Effector CD4-positive, alpha-beta T cell (primary cell): ENCODE results near the gene KNG1.

Experiments
- DNase-seq: peaks from one replicate; pipeline ENCODE4 v3.0.0-alpha.2; 2020

KNG1 gene

DNA sequence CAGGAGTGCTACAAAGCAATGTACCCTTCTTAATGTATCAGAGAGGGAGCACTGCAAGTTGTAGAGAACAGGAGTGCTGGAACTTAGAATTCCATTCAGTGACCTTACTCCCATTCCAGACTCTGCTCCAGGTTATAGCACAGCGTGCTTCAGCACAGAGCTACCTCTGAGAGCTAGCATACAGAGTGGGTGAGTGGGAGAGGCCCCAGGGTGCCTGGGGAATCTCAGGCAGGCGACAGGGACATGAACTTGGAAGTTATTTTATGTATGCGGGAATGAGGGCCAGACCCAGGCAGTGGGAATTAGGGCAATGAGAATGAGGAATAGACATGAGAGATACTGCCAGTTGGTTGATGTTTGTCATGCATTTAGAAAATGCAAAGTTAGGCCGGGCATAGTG, 3.7 kb upstream of the KNG1 start:
- DNase-seq, result no peak

DNA sequence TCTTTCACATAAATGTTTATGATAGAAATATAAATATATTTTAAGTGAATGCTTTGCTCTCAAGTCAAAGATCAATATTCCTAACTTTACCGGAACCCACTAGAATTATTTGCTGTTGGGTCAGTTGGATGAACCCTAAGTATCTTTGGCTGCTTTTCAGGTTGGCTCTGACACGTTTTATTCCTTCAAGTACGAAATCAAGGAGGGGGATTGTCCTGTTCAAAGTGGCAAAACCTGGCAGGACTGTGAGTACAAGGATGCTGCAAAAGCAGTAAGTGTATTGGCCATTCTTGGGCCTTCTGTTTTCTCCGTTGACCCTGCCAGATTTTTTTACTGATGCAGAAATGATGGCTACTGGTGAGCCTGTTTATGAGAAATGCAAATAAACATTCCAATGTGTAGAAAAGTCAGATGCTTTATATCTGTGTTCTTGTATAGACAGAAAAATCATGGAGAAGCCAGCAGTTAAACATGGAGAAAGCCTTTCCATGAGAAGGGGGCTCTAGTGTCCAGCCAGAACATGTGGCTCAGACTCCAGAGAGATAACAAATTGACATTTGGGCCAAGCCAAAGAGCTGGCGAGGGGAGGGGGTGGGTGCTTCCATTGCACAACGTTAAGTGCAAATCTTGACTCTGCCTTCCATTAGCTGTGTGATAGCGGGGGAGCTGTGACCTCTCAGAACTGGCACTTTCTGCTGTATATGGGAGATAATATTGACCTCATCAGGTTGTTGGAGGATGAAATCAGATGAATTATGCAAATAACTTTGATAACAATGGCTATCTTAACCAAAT, 3.0 kb downstream of the KNG1 start:
- DNase-seq, result no peak

DNA sequence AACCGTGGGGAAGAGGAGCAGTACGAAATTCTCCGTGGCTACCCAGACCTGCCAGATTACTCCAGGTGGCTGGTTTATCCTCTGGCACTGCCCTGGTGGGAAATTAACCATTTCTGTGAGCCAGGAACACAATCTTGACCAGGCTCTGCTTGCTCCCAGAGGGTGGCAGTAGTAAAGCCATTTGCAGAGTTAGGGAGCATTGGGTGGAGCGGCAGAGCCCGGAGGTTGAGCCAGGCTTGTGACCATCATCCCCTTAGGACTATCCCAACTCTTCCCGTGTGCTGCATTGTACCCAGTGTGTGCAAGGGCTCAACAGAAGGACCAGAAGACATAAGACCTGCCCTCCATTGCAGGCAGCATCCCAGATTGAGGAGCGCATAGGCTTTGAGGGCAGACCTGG, 5.3 kb downstream of the KNG1 start:
- DNase-seq, result no peak

DNA sequence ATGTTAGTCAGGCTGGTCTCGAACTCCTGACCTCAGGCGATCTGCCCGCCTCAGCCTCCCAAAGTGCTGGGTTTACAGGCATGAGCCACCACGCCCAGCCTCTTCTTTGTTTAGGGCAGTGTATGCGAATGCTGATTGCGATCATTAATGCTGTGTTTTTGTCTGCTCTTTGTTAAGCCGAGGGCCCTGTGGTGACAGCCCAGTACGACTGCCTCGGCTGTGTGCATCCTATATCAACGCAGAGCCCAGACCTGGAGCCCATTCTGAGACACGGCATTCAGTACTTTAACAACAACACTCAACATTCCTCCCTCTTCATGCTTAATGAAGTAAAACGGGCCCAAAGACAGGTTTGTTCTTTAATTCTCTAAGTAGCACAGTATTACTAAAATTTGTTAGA, 7.8 kb downstream of the KNG1 start:
- DNase-seq, result no peak

GRCh38 chr3:186732169-186732766, 15.1 kb downstream of the KNG1 start:
- DNase-seq, result no peak

- DNase-seq, result no peak
Measured at GRCh38 chr3:186742618-186743380, 25.6 kb downstream of the KNG1 start.

DNA sequence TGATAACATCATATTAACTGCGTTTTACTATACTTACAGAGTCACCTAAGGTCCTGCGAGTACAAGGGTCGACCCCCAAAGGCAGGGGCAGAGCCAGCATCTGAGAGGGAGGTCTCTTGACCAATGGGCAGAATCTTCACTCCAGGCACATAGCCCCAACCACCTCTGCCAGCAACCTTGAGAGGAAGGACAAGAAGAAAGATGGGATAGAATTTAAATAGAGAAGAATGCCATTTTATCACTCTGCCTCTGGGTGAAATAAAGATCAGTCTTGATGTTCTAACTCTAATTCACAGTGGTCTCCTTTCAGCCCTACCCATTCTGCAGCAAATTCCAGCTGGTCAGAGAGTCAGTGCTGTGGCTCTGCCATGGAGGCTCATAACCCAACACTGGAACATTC, 26.5 kb downstream of the KNG1 start:
- no peak for DNase-seq

DNA sequence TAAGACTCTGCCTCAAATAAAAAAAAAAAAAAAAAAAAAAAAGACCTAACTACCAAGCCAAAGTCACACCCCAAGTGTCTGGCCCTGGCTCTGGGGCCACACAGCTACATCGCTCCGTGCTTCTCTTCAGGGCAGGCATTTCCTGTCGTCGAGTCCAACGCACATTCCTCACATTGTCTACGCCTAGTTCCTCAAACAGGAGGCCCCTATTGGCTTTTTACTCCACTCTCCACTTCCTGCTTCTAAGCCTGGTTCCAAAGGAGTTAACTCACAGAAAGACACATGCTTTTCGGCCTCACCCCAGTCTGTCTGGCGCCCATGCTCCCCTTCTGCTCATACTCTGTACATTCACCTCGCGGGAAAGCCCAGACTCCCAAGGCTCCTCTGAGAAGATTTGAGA, 28.8 kb downstream of the KNG1 start:
- DNase-seq, result no peak

DNA sequence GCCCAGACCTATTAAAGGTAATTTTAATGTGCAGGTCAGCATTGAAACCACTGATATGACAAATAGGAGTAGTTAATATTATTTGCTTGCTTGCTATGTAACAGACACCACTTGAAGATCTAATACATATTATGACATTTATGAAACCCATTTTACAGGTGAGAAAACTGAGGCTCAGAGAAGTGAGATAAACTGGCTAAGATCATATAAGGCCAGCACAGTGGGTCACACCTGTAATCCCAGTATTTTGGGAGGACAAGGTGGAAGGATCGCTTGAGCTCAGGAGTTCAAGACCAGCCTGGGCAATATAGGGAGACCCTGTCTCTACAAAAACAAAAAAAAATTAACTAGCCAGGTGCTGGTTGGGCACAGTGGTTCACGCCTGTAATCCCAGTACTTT, 33.2 kb downstream of the KNG1 start:
- no peak for DNase-seq

GRCh38 chr3:186751480-186751879, 34.3 kb downstream of the KNG1 start:
- no peak for DNase-seq

DNA sequence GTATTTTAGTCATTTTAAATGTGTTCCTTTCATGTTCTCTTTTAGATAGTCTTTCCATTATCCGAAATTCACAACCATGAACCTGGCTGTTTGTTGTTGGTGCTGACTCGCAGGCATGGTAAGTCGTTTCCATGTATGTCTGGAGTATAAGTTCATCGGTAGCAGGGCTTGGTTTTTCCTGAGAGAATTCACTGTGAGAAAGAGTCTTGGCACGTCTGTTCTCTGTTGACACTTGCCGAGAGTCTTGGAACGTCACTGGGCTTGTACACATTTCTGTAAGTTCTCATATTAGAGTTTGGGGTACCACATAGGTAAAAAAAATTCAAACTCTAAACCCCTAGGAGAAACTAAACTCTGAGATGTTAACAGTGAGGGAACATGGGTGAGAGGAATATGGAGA, 36.8 kb downstream of the KNG1 start:
- DNase-seq, result no peak

- DNase-seq, result no peak
Measured at GRCh38 chr3:186754871-186755270, 37.7 kb downstream of the KNG1 start.

DNA sequence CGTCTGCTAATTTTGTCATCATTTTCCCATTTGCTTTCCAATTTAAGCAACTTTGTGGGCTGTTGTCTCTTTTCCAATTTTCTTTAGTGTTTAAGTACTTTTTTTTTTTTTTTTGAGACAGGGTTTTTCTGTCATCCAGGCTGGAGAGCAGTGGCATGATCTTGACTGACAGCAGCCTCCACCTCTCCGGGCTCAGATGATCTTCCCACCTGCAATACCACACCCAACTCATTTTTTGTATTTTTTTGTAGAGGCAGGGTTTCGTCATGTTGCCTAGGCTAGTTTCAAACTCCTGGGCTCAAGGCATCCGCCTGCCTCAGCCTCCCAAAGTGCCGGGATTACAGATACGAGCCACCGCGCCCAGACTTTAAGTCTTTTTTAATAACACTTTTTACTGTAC, 40.1 kb downstream of the KNG1 start:
- DNase-seq, result no peak

DNA sequence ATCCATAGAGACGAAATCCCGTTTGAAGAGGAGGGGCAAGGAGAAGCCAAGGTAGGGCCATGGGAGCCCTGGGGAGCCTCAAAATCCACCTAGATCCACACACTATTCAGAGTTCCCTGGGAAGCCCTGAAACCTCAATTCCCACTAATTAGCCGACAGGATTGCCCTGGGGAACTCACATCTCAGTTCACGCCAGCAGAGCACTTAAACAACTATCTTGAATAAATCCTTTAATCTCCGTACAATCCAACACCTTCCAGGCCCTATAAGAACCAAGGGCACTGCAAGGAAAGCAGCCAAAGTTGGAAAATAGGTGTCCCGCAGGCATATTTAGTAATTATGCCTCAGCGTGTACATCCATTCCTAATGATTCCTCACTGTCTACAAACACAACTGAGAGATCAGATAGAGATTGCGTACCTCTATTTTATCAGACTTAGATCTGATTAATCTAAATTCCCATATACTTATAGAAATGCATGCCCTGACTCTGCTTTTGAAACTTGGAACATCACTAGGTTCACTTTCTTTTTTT, 40.6 kb downstream of the KNG1 start:
- no peak for DNase-seq

DNA sequence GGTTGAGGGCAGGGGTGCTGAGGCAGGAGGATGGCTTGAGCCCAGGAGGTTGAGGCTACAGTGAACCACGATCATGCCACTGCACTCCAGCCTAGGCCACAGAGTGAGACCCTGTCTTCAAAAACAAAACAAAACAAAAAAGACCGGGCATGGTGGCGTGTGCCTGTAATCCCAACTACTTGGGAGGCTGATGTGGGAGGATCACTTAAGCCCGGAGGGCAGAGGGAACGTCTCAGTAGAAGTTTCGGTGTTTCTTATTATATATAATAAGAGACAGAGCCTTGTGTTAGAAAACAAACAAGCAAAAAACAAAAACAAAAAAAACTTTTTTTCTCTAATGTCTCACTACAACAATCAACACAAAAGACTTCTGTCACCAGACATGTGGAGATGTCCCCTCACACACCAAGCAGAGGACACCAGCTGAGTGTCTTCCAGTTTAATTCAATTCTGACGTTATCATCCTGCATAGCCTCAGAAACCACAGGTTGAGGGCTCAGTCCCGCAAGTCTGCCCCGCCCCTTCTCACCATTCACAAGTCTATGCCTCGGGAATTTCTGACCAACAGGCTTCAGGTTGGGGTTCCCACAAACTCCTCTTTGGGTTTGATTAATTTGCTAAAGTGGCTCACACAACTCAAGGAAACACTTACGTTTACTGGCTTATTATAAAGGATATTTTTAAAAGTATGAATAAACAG, 42.2 kb downstream of the KNG1 start:
- DNase-seq, result no peak

GRCh38 chr3:186760141-186760833, 43.1 kb downstream of the KNG1 start:
- DNase-seq, result no peak

DNA sequence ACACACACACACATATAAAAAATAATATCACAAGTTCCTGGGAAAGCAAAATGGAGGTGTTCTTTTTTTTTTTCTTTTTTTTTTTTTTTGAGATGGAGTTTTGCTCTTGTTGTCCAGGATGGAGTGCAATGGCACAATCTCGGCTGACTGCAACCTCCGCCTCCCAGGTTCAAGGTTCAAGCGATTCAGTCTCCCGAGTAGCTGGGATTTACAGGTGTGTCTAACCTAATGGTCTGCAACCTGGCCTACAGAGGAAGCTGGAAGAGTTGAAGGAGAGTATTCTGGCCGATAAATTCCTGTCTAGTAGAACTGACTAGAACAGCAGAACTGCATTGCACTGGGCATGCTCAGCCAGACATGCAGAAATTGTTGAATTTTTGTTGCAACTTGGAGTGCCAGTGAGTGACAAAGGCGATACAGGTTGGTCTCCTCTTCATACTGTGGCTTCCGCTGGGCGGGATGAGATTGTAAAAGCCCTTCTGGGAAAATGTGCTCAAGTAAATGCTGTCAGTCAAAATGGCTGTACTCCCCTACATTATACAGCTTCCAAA, 43.8 kb downstream of the KNG1 start:
- no peak for DNase-seq

- no peak for DNase-seq
Measured at GRCh38 chr3:186772281-186772694, 55.1 kb downstream of the KNG1 start.

- peak; percentile 43 for DNase-seq
Measured at GRCh38 chr3:186772701-186773417, 55.7 kb downstream of the KNG1 start.

DNA sequence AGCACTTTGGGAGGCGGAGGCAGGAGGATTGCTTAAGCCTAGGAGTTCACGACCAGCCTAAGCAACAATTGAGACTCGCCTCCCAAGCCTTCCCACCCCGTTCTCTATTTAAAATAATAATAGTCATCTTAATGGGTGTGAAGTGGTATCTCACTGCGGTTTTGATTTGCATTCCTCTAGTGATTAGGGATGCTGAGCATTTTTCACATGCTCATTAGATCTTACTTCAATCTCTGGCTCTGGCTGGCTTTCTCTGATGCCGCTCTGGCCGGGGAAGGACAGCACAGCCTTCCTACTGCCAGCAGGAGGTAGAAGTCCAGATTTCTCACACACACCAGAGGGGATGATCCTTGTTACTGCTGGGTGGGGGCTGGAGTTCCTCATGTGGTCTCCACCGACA, 58.8 kb downstream of the KNG1 start:
- DNase-seq, result no peak

GRCh38 chr3:186779204-186779603, 62.0 kb downstream of the KNG1 start:
- DNase-seq, result no peak
